ENCODE measurements around the gene LRSAM1. TPM values are rescaled to one million over a fixed set of nuclear protein-coding genes. Genes with fewer than 3 reads are reported as not detected.

Gene LRSAM1
- total and polyA plus RNA-seq, 7 donors: 6.9 to 54.0 (median 17.9) TPM

DNA sequence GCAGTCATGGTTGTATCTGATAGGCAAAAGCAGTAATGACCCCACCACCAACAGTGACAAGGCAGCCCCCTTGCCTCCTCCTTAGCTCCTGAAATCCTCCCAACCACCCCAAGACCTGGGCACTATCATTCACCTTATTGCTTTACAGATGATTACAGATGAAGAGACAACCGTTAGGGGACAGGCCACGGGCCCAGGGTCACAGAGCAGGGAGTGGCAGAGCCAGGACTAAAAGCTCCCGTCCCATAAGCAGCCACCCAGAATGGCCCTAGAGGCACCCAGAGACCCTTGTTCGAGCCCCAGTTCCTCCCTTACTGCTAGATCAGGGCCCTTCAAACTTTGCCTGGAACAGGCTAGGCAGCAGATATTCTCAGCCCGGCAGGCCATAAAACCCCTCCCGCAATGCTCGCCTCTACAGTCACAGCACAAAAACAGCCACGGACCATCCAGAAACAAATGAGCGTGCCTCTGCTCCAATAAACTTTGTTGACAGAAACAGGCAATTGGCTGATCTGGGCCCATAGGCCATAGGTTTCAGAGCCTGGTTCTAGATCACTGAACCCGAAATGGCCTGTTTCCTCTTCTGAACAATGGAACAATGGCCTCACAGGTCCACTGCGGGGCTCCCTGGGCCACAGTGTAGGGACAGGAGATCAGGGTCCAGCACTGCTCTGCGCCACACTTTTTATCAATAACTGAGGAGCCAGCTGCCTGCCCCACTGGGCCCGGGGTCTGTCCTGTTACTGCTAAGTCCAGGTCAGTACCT, 67.0 kb downstream of the LRSAM1 start:
- peaks cover 0 to under 1% (median 0%) of the 10 kb centered on the region in 4 donors for H3K9me3 ChIP-seq
- 32 to 74% methylated on average over 13 of the region's 13 CpGs for WGBS, 2 donors
- TF ChIP-seq EP300 (IDR thresholded peaks at IDR 0.05) (no peak), POLR2AphosphoS5 (IDR thresholded peaks at IDR 0.05) (no peak), POLR2A (IDR thresholded peaks at IDR 0.05) (no peak)
- TF ChIP-seq, protein P1, sequence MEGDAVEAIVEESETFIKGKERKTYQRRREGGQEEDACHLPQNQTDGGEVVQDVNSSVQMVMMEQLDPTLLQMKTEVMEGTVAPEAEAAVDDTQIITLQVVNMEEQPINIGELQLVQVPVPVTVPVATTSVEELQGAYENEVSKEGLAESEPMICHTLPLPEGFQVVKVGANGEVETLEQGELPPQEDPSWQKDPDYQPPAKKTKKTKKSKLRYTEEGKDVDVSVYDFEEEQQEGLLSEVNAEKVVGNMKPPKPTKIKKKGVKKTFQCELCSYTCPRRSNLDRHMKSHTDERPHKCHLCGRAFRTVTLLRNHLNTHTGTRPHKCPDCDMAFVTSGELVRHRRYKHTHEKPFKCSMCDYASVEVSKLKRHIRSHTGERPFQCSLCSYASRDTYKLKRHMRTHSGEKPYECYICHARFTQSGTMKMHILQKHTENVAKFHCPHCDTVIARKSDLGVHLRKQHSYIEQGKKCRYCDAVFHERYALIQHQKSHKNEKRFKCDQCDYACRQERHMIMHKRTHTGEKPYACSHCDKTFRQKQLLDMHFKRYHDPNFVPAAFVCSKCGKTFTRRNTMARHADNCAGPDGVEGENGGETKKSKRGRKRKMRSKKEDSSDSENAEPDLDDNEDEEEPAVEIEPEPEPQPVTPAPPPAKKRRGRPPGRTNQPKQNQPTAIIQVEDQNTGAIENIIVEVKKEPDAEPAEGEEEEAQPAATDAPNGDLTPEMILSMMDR (IDR thresholded peaks at IDR 0.05): no peak
- intact Hi-C loops (cut with DNase I): no loop called here
- DNase-seq: no peak
- no peaks in the 10 kb centered on the region for H3K27me3 ChIP-seq
- peaks cover 10 to 62% (median 34%) of the 10 kb centered on the region in 4 donors for H3K36me3 ChIP-seq
- peaks cover 0 to 45% (median 37%) of the 10 kb centered on the region in 4 donors for H3K4me1 ChIP-seq
- H3K4me3 ChIP-seq: no peak overlapping the region
- peak overlapping the region; percentile 36 to 90 (median 64) for H3K27ac ChIP-seq

DNA sequence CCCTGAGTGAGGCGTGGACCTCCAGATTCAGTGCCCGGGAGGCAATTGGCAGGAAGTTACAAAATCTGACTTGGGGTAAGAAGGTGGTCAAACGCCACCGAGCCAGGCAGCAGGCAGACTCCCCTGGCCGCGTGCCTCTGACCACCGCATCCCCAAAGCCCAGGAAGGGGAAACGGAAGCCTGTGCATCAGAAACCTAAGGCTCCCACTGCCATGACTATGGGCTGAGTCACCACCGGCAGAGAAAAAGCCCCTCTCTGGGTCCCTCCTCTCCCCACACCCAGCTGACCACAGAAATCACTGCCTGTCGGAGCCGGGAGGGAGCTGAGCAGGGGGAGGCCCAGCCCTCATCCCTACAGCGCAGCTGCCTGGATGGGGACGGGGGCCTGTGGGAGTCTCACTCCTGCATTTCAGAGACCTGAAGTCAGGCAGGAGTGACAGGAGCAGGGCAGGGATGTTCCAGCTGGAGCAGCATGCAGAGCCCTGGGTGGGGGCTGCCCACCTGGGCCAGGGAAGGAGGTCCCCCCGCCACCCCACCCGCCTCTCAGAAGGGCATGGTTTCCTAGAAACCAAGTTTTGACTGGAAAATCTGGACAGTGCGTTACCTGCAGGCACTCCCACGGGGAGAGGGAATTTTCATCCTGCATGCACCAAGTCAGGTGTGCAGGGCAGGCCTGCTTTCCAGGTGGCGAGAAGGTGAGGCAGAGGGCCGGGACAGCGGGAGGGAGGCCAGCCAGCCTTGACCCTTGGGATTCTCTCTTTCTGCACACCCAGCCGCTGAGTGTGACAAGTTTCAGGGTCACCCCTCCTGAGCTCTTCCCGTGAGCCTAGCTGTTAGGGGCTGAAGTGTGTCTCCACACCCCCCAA, 68.2 kb downstream of the LRSAM1 start:
- Histone ChIP-seq H3K27ac (peak overlapping the region; percentile 20 to 90 (median 59)), H3K4me3 (no peak overlapping the region), H3K36me3 (peaks cover 18 to 61% (median 41%) of the 10 kb centered on the region in 4 donors), H3K4me1 (peaks cover 0 to 55% (median 47%) of the 10 kb centered on the region in 4 donors), H3K9me3 (peaks cover 0 to 4% (median 0%) of the 10 kb centered on the region in 4 donors), H3K27me3 (no peaks in the 10 kb centered on the region)
- TF ChIP-seq, protein P1 (IDR thresholded peaks at IDR 0.05): no peak
- TF ChIP-seq POLR2A (IDR thresholded peaks at IDR 0.05): no peak
- TF ChIP-seq EP300 (IDR thresholded peaks at IDR 0.05): no peak
- WGBS, 2 donors: 70 to 82% methylated on average over 22 of the region's 22 CpGs
- intact Hi-C loops (cut with DNase I): loop anchor here (5.0 kb wide), 1 partner anchor 63 kb away; no protein-coding TSS in a partner anchor
- no peak for DNase-seq

DNA sequence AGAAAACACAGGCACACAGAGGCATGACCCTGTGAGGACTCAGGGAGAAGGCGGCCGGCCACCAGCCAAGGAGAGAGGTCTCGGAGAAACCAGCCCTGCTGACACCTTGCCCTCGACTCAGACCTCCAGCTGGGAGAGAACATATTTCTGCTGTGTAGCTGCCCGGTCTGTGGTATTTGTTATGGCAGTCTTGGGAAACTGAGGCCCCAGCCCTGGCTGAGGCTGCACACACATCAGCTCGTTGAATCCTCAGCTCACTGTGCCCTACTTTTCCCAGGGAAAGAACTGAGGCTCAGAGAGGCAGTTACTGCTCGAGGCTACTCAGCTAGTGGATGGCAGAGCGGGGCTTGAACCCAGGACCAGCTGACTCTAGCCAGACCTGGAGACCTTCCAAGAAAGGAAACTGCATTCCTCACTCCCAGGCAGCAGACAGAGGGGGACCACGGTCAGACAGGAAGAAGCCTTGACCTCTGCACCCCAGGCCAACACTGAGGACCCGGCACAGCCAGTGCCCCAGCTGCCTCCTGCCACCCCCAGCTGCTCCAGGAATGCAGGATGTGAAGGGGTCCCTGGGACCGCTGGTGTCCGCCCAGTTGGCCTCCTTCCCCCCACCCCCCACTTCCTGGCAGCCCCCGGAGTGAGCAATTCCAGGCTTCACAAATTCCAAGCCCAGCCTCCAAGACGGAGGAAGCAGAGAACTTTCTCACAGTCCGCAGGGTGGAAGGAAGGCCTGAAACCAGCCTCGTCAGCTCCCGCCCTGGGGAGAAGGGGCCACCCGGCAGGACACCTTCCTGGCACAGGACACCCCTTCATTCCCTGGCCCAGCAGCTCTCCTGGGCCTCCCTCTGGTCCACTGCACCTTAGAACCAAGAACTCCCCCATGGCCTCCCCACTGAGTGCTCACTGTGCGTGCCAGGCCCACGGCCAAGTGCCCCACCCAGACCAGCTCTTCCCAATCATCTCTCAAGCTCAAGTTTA, 69.9 kb downstream of the LRSAM1 start:
- peaks cover 0 to 71% (median 58%) of the 10 kb centered on the region in 4 donors for H3K4me1 ChIP-seq
- H3K36me3 ChIP-seq: peaks cover 18 to 50% (median 27%) of the 10 kb centered on the region in 4 donors
- H3K27ac ChIP-seq: peak overlapping the region; percentile 73 to 90 (median 82)
- DNase-seq: no peak
- H3K27me3 ChIP-seq: no peaks in the 10 kb centered on the region
- 62 to 73% methylated on average over 20 of the region's 20 CpGs for WGBS, 2 donors
- intact Hi-C loops (cut with DNase I): loop anchor here (5.0 kb wide), 1 partner anchor 61 kb away; no protein-coding TSS in a partner anchor
- peaks cover 0 to 6% (median 4%) of the 10 kb centered on the region in 4 donors for H3K9me3 ChIP-seq
- no peak overlapping the region for H3K4me3 ChIP-seq
- TF ChIP-seq POLR2AphosphoS5 (IDR thresholded peaks at IDR 0.05) (no peak), POLR2A (IDR thresholded peaks at IDR 0.05) (no peak), EP300 (IDR thresholded peaks at IDR 0.05) (no peak)
- TF ChIP-seq, protein P1 (IDR thresholded peaks at IDR 0.05): no peak

DNA sequence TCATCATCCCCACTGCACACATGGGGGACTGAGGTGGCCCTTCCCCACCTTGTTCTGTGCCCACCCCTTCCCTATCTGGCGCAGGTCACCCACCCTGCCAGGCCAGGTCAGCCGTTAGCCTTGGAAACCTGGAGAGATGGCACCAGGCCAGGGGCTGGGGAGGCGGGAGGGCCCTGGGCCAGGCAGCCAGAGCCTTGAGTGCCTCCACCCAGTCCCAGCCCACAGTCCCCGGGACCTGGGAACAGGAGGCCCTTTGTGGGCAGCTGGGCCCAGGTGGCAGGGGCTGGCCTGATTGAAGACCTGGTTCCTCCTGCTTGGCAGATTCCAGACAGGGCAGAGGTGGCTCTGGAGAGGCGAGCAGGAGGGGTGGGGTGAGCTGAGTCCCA, 70.6 kb downstream of the LRSAM1 start:
- peak overlapping the region; percentile 73 to 90 (median 82) for H3K27ac ChIP-seq
- peaks cover 0 to 77% (median 61%) of the 10 kb centered on the region in 4 donors for H3K4me1 ChIP-seq
- H3K4me3 ChIP-seq: no peak overlapping the region
- DNase-seq: no peak
- H3K27me3 ChIP-seq: no peaks in the 10 kb centered on the region
- TF ChIP-seq EP300 (IDR thresholded peaks at IDR 0.05): no peak
- peak in 1 of 4 donors; percentile 10 for TF ChIP-seq POLR2AphosphoS5 (IDR thresholded peaks at IDR 0.05)
- 14 to 62% methylated on average over 5 of the region's 5 CpGs for WGBS, 2 donors
- H3K36me3 ChIP-seq: peaks cover 17 to 49% (median 26%) of the 10 kb centered on the region in 4 donors
- H3K9me3 ChIP-seq: peaks cover 0 to 6% (median 4%) of the 10 kb centered on the region in 4 donors
- intact Hi-C loops (cut with DNase I): loop anchor here (5.0 kb wide), 1 partner anchor 60 kb away; no protein-coding TSS in a partner anchor
